IgD-negative memory B cell (primary cell): ENCODE results near the gene ARHGEF4. TPM values are rescaled to one million over a fixed set of nuclear protein-coding genes. Genes with fewer than 3 reads are reported as not detected.

Experiments used
- H3K27ac Mint-ChIP-seq, 3 donors: one replicate each; pipeline ENCODE4 v1.8.0; 2020 to 2022; ENCODE audit warnings: mild to moderate bottlenecking in 3 of 3, mixed read lengths in 3 of 3, moderate library complexity in 1 of 3
- H3K27me3 Mint-ChIP-seq: one replicate; pipeline ENCODE4 v1.8.0; 2021; ENCODE audit warnings: mixed read lengths
- H3K36me3 Mint-ChIP-seq: one replicate; pipeline ENCODE4 v1.8.0; 2020; ENCODE audit warnings: mild to moderate bottlenecking, mixed read lengths
- H3K4me1 Mint-ChIP-seq, 3 donors: one replicate each; pipeline ENCODE4 v1.8.0; 2020 to 2022; ENCODE audit warnings: mixed read lengths in 3 of 3, mild to moderate bottlenecking in 1 of 3
- H3K4me3 Mint-ChIP-seq, 4 donors: one replicate each; pipeline ENCODE4 v1.8.0; 2020 to 2022; ENCODE audit warnings: mild to moderate bottlenecking in 4 of 4, mixed read lengths in 4 of 4, moderate library complexity in 3 of 4
- H3K9me3 Mint-ChIP-seq, 3 donors: one replicate each; pipeline ENCODE4 v1.8.0; 2020 to 2021; ENCODE audit warnings: mixed read lengths in 3 of 3, mild to moderate bottlenecking in 1 of 3
- polyA plus RNA-seq: library from polyadenylated mRNA; unstranded; fragments of 300-500 nt; fragmentation: Illumina TruSeq; gene quantifications from one replicate; pipeline ENCODE4 v1.2.3, GENCODE V29; 2021

Gene ARHGEF4
- polyA plus RNA-seq, 1 donor from 2014 or later: 0.24 TPM

DNA sequence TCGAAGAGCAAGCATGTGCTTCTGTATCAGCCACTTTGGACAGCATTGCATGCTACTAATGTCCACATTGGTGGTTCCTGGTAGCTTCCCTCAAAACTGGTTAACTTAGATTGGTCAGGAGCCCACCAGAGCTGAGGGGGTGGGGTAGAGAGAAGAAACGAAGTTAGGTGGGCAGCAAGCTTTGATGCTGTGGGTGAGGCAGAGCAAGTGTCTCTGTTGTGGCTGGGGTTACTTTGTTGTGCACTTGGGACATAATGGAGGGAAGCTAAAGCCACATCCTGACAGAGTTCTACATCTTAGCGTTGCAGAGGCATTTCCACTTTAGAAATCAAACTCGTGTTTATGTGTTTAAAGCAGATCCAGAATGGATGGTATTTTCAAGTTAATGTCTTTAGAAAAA is 173.9 kb downstream of the ARHGEF4 start:
- Mint-ChIP-seq H3K36me3 (no peaks in the 10 kb centered on the region), H3K27ac (no peak overlapping the region), H3K27me3 (peaks cover 10% of the 10 kb centered on the region), H3K4me3 (no peak overlapping the region), H3K9me3 (peaks cover 0 to 4% (median 0%) of the 10 kb centered on the region in 3 donors), H3K4me1 (no peaks in the 10 kb centered on the region)

DNA sequence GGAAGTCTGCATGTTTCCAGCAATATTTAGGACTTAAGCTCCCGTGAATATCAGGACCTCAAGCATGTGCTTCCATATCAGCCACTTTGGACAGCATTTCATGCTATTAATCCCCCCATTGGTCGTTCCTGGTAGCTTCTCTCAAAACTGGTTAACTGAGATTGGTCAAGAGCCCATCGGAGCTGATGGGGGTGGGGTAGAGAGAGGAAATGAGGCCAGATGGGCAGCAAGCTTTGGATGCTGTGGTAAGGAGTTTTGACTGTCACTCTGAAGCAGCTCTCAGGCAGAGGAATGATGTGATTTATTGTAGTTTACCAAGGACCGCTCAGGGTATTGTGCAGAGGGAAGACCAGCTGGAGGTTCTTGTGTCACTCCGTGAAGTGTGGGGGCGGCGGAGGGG is 174.8 kb downstream of the ARHGEF4 start:
- peaks cover 8% of the 10 kb centered on the region for H3K27me3 Mint-ChIP-seq
- no peaks in the 10 kb centered on the region for H3K36me3 Mint-ChIP-seq
- H3K4me3 Mint-ChIP-seq: no peak overlapping the region
- no peaks in the 10 kb centered on the region for H3K4me1 Mint-ChIP-seq
- peaks cover 0 to 4% (median 0%) of the 10 kb centered on the region in 3 donors for H3K9me3 Mint-ChIP-seq
- H3K27ac Mint-ChIP-seq: no peak overlapping the region

DNA sequence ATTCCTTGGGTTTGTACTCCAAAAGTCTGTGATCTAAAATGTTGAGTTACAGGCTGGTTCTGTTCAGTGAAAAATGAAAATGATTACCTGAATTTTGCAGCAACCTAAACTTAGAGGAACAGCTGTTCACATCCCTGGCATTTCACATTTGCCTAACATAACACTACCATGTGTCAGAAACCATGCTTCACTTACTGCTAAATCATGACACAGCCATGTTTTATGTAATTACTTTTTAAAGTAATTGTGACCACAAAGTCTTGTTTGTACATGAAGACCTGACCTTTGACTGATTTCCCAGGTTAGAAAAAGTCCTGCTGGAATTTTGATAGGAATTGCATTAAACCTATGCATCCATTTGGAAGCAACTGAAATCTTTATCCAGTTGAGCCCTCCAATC is 177.4 kb downstream of the ARHGEF4 start:
- H3K27me3 Mint-ChIP-seq: peaks cover 8% of the 10 kb centered on the region
- H3K4me3 Mint-ChIP-seq: no peak overlapping the region
- H3K9me3 Mint-ChIP-seq: no peaks in the 10 kb centered on the region
- no peaks in the 10 kb centered on the region for H3K4me1 Mint-ChIP-seq
- no peak overlapping the region for H3K27ac Mint-ChIP-seq
- H3K36me3 Mint-ChIP-seq: no peaks in the 10 kb centered on the region

DNA sequence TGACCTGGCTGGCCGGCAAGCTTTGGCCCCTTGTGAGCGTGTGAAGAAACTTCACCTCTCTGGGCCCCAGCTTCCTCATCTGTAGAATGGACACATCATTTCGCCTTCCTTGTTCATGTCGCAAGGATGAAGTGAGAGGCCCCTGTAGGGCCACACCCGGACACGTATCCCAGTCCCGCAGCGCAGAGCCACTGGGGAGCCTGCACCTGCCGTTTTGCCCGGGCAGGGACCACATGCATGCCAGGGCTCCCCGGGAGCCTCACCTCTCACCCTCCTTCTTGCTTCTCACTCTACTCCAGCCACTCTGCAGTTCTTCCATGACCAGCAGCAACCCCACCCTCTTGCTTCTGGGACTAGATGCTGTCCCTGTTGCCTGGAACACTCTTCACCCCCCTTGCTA is 179.1 kb downstream of the ARHGEF4 start:
- Mint-ChIP-seq H3K9me3 (no peaks in the 10 kb centered on the region), H3K36me3 (no peaks in the 10 kb centered on the region), H3K4me1 (no peaks in the 10 kb centered on the region), H3K27ac (no peak overlapping the region), H3K27me3 (peaks cover 6% of the 10 kb centered on the region), H3K4me3 (no peak overlapping the region)

DNA sequence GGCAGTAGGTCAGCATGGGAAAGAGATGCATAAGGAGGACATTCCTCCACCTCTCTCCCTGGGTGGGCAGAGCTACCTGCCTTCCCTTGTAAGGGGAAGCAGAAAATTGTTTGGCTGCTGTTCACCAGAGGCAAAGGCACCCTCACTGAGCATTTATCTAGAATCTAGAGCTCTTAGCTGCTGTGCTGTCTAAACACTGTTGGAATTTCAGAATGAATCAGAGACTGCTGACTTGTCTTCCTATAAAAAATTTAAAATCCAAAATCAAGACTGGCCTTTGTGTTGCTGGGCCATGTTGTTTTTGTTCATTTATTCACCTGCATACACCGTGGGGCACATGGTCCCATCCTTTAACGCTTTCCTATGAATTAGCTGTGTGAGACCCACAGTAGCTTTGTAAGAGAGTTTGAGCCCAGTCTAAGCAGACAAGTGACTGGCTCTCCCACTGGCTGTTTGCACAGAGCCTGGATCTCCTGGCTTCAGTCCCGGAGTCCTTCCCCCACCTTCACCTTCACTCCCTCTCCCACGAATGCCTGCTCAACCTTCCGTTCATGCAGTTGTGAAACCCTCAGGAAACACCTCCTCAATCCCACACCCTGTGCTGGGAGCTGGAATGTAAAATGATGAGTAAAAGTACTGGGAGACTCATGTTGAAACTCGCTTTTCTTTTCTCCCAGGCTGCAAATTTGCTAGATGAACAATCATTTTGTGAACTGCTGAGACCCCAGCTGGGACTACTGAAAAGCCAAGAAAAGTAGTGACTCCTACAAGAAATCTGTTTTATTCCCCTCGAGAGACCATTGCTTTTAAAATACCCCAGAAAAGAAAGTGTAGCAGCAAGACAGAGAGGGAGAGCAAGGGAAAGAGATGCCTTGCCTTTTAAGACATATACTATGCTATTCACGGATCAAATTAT is 180.4 kb downstream of the ARHGEF4 start:
- H3K4me1 Mint-ChIP-seq: no peaks in the 10 kb centered on the region
- no peaks in the 10 kb centered on the region for H3K36me3 Mint-ChIP-seq
- H3K4me3 Mint-ChIP-seq: no peak overlapping the region
- peaks cover 0 to 4% (median 2%) of the 10 kb centered on the region in 3 donors for H3K9me3 Mint-ChIP-seq
- H3K27ac Mint-ChIP-seq: no peak overlapping the region
- H3K27me3 Mint-ChIP-seq: peaks cover 6% of the 10 kb centered on the region

DNA sequence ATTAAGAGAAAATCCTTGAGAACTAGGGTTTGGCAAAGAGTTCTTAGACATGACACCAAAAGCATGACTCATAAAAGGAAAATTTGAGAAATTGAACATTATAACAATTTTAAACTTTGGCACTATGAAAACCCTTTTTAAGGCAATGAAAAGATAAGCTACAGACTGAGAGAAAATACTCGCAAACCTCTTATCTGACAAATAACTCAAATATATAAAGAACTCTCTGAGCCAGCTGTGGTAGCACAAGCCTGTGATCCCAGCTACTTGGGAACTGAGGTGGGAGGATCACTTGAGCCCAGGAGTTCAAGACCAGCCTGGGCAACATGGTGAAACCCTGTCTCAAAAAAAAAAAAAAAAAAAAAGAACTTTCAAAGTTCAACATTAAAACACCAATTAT is 186.0 kb downstream of the ARHGEF4 start:
- Mint-ChIP-seq H3K27me3 (peaks cover 2% of the 10 kb centered on the region), H3K4me3 (no peak overlapping the region), H3K36me3 (no peaks in the 10 kb centered on the region)

DNA sequence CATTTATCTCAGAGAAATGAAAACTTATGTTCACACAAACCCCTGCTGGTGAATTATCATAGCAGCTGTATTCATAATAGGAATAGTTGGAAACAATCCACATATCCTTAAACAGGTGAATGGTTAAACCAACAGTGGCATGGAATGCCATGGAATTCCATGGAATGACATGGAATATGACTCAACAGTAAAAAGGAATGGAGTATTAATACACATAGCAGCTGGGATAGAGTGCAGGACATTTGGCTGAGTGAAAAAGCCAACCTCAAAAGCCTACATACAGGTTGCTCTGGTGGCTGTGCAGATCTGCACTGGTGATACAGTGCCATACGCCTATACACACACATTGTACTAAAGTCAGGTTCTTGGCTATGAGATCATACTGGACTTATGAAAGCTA is 187.0 kb downstream of the ARHGEF4 start:
- Mint-ChIP-seq H3K27ac (no peak overlapping the region), H3K9me3 (peaks cover 6 to 14% (median 11%) of the 10 kb centered on the region in 3 donors), H3K27me3 (peaks cover 2% of the 10 kb centered on the region), H3K4me1 (no peaks in the 10 kb centered on the region), H3K4me3 (no peak overlapping the region), H3K36me3 (no peaks in the 10 kb centered on the region)

More for the DNA sequence above, 186.0 kb downstream of the ARHGEF4 start:
- H3K4me1 Mint-ChIP-seq: no peaks in the 10 kb centered on the region
- no peak overlapping the region for H3K27ac Mint-ChIP-seq
- peaks cover 2 to 13% (median 8%) of the 10 kb centered on the region in 3 donors for H3K9me3 Mint-ChIP-seq

DNA sequence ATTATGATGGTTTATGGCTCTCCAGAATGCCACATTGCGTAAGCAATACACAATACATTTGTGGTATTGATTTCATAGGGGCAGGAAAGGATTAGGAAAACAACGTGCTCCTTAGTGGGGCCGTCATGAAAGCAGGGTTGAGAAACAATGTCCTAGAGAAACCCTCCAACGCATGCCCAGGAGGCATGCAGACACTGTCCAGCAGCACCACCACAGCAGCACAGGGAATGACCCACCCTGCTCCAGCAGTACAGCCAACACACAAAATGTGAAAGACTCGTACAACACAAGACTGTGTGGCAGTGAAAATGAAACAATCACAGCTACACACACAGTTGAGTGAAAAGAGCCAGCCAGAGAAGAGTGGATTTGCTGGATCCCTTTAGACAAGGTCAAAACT is 190.2 kb downstream of the ARHGEF4 start:
- Mint-ChIP-seq H3K4me3 (no peak overlapping the region), H3K27me3 (peaks cover 1% of the 10 kb centered on the region), H3K36me3 (peaks cover 1% of the 10 kb centered on the region), H3K27ac (no peak overlapping the region), H3K4me1 (no peaks in the 10 kb centered on the region), H3K9me3 (peaks cover 4 to 12% (median 11%) of the 10 kb centered on the region in 3 donors)

DNA sequence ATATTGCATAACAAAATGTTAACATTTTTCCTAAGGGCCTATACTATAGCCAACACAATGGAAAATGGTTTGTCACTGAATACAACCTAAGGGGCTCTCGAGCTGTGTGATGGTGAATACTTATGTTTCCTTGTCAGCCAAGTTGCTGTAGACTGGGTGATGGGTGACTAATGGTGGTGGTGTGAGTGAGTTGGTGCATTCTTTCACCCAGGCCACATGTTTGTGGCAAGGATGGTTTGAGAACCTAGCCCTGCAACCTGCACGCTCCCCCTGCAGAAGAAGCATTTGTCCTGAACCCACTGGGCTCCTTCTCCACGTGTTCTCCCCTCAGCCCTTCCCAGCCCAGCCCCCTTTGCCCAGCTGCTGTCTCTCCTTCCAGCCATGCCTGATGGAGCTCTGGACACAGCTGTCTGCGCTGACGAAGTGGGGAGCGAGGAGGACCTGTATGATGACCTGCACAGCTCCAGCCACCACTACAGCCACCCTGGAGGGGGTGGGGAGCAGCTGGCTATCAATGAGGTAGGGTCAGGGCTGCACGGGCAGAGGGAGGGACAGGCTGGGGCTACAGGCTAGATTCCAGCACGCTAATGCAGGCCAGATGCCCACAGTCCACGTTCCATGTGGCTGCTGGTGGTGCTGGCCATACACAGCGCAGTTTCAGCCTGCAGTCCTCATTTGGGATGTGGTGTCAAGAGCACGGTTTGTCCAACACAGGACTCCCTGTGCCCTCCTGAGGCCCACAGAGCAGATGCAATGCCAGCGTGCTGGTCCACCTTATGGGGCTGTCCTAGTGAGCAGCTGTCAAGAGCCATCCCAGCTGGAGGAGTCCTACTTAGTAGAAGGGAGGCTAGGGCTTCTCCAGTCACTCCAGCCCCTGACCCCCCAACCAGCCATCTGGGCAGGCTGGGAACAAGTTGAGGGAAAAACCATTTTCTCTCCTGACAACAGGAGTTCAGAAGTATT is 191.1 kb downstream of the ARHGEF4 start:
- peaks cover 1% of the 10 kb centered on the region for H3K36me3 Mint-ChIP-seq
- H3K9me3 Mint-ChIP-seq: peaks cover 4 to 14% (median 11%) of the 10 kb centered on the region in 3 donors
- no peak overlapping the region for H3K4me3 Mint-ChIP-seq
- H3K4me1 Mint-ChIP-seq: no peaks in the 10 kb centered on the region
- H3K27me3 Mint-ChIP-seq: peaks cover 1% of the 10 kb centered on the region
- H3K27ac Mint-ChIP-seq: no peak overlapping the region

DNA sequence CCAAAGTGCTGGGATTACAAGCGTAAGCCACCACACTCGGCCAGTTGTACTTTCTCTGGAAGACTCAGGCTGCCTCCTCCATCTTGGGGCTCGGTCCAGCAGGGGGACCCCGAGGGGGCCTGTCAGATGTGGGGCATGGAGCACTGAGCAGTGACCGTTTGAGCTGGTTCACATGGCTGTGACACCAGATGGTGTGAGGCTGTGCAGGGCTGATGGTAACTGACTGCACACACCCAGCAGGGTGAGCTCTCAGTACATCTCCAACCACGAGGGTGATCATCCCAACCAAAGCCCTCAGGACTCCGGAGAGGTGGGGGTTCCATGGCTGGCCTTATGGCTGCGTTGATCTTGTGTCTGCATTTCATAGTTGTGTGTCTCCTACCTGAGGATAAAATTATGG is 193.1 kb downstream of the ARHGEF4 start:
- no peaks in the 10 kb centered on the region for H3K4me1 Mint-ChIP-seq
- peaks cover 1% of the 10 kb centered on the region for H3K36me3 Mint-ChIP-seq
- H3K9me3 Mint-ChIP-seq: peaks cover 4 to 14% (median 11%) of the 10 kb centered on the region in 3 donors
- H3K27me3 Mint-ChIP-seq: peaks cover 14% of the 10 kb centered on the region
- no peak overlapping the region for H3K4me3 Mint-ChIP-seq
- peak overlapping the region in 1 of 3 donors; percentile 63 for H3K27ac Mint-ChIP-seq

DNA sequence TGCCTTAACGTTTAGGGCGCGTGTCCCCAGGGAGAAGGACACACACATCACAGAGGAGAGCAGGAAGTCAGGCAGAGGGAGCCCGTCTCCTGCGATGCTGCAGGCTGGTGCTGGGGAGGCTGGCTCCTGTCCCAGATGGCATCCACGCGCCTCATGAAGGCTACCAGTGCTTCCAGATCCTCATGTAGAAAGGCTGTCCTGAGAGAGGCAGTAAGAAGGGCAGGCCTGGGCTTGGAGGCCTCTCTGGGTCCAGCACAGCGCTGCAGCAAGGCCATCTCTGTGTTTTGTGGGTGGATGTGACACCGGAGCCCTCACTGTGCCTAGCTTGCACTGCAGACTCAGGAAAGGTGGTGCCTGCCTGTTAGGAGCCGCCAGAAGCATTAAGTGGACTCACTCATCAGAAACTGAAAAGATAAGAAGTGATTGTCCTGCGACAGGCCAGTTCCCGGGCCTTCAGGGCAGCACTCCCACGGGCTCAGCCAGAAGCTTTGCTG is 193.8 kb downstream of the ARHGEF4 start:
- Mint-ChIP-seq H3K36me3 (peaks cover 1% of the 10 kb centered on the region), H3K4me1 (no peaks in the 10 kb centered on the region), H3K4me3 (no peak overlapping the region), H3K9me3 (peaks cover 4 to 13% (median 11%) of the 10 kb centered on the region in 3 donors), H3K27me3 (peaks cover 17% of the 10 kb centered on the region), H3K27ac (no peak overlapping the region)

DNA sequence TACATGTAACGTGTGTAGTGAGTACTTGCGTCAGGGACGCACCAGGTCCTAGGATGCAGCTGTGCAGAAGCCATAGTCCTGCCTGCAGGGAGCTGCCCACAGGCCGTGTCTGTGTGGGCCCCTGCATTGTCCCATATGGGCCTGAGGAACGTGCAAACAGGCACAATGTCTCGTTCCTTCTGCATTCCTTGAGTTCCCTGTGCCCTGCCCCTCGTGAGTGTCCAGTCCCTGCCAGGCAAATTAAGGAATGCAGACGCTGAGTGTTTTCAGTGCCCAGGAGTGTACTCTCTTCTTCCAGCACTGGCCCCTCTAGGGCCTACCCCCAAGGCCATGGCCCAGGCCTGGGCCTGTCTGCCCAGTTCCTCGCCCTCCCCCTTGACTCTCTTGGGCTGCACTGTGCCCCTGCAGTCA is 194.7 kb downstream of the ARHGEF4 start:
- H3K4me3 Mint-ChIP-seq: no peak overlapping the region
- H3K27ac Mint-ChIP-seq: no peak overlapping the region
- H3K27me3 Mint-ChIP-seq: peaks cover 21% of the 10 kb centered on the region

DNA sequence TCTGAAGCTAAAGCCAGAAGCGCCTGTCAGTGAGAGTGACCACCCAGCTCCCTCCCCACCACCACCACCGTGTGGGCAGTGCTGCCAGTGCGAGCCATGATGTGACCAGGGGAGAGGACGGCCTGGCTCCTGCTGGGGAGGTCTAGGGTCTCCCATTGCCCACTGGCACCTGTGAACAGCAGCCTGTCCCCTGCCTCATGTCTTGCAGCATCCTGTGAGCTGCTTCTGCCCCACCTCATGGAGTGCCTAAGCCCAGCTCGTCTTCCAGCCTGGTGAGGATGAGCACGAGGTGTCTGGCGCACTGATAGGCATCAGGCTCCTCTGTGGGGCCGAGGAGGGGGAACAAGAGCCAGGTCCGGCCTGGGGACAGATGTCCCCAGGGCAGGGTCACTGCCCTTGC is 195.2 kb downstream of the ARHGEF4 start:
- no peak overlapping the region for H3K4me3 Mint-ChIP-seq
- peaks cover 4 to 9% (median 8%) of the 10 kb centered on the region in 3 donors for H3K9me3 Mint-ChIP-seq
- H3K27me3 Mint-ChIP-seq: peaks cover 23% of the 10 kb centered on the region
- peaks cover 1% of the 10 kb centered on the region for H3K36me3 Mint-ChIP-seq
- no peaks in the 10 kb centered on the region for H3K4me1 Mint-ChIP-seq
- peak overlapping the region in 1 of 3 donors; percentile 23 for H3K27ac Mint-ChIP-seq

More for the DNA sequence above, 194.7 kb downstream of the ARHGEF4 start:
- Mint-ChIP-seq H3K36me3 (peaks cover 1% of the 10 kb centered on the region), H3K9me3 (peaks cover 4 to 13% (median 11%) of the 10 kb centered on the region in 3 donors), H3K4me1 (no peaks in the 10 kb centered on the region)

DNA sequence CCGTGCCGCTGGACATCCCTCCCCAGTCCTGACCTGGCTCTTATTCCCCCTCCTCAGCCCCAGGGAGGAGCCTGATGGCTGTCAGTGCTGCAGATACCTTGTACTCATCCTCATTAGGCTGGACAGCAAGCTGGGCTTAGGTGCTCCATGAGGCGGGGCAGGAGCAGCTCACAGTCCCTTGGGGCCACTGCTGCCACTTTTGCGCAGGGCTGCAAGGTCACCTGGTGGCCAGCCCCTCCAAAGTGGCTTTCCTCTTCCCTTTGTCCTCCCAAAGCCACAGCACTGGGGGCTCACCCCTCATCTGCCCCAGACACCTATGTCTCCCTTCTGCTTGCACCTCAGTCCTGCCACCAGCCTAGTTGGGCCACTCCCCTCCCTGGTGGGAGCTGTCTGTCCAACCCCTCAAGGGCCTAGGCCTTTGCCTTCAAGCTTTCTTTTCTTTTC is 195.7 kb downstream of the ARHGEF4 start:
- H3K27ac Mint-ChIP-seq: peak overlapping the region in 1 of 3 donors; percentile 23
- H3K27me3 Mint-ChIP-seq: peaks cover 25% of the 10 kb centered on the region
- H3K9me3 Mint-ChIP-seq: peaks cover 4 to 6% (median 4%) of the 10 kb centered on the region in 3 donors
- no peaks in the 10 kb centered on the region for H3K4me1 Mint-ChIP-seq
- peaks cover 1% of the 10 kb centered on the region for H3K36me3 Mint-ChIP-seq
- no peak overlapping the region for H3K4me3 Mint-ChIP-seq

DNA sequence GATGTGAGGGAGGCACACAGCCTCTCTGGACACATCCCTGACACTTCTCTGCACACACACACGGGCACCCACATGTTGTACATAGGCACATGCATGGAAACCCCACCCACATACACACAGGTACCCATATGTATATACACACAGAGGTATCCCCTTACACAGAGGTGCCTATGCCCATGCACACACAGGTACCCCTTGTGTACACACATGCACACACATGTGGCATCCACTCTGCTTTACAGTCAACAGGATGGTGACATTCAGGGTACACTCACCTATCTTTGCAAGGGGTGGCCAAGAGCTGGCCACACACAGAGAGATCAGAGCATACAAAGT is 197.0 kb downstream of the ARHGEF4 start:
- Mint-ChIP-seq H3K9me3 (peaks cover 0 to 4% (median 0%) of the 10 kb centered on the region in 3 donors), H3K27me3 (peaks cover 25% of the 10 kb centered on the region), H3K36me3 (peaks cover 3% of the 10 kb centered on the region), H3K27ac (peak overlapping the region in 1 of 3 donors; percentile 62), H3K4me3 (no peak overlapping the region), H3K4me1 (peaks cover 0 to 1% (median 0%) of the 10 kb centered on the region in 3 donors)
